GM12872 (cell line): ENCODE data around the gene UNC93B1.

Experiments
- CTCF ChIP-seq: IDR thresholded peaks from 3 replicates; pipeline ENCODE4 v1.5.1; 2011; ENCODE audit warnings: low read depth, mild to moderate bottlenecking, low read length, moderate library complexity; ENCODE audit not compliant: insufficient read depth

Gene UNC93B1

GRCh38 chr11:68038226-68038717 lies 34.4 kb upstream of the UNC93B1 start:
- no peak for TF ChIP-seq CTCF

GRCh38 chr11:68037411-68038225 lies 33.7 kb upstream of the UNC93B1 start:
- no peak for TF ChIP-seq CTCF

DNA sequence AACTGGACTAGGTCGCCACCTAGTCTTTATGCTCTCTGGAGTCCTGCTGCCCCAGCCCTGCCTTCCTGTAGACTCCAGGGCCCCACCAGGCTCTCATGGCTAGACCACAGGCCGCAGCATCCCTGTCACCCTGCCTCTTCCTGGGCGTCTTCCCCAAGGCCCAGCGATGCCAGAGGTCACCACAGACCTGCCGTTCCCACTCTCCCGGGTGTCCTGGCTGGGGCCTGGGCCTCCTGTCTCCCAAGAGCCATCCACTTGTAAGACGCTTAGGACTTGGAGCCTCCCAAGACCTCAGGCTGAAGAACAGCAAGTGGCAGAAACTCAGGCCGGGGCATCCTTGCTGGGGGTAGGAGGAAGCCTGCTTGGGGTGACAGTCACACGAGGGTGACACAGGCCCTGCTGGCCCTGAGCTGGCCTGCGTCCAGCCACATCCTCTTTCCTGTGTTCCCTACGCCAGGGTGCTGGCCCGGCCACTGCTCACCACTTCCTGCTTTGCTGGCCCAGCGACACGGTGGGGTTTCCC lies 32.9 kb upstream of the UNC93B1 start:
- TF ChIP-seq CTCF: no peak

GRCh38 chr11:68036141-68036716 lies 32.3 kb upstream of the UNC93B1 start:
- TF ChIP-seq CTCF: no peak

GRCh38 chr11:68035266-68035876 lies 31.5 kb upstream of the UNC93B1 start:
- no peak for TF ChIP-seq CTCF

DNA sequence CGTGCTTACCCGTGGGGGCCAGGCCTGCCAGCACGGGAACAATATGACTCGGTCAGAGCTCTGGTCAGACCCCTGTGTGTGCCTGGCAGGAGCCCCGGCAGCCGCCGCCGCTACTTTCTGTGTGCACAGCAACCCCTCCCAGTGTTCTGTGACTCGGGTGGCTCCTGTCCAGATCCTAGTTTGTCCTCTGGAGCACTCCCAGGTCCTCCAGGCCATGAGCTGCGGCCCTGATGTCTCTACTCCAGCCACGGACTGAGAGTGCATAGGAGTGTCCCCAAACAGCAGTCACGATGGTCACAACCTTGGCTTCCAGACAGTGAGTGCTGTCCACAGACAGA lies 29.8 kb upstream of the UNC93B1 start:
- no peak for TF ChIP-seq CTCF

DNA sequence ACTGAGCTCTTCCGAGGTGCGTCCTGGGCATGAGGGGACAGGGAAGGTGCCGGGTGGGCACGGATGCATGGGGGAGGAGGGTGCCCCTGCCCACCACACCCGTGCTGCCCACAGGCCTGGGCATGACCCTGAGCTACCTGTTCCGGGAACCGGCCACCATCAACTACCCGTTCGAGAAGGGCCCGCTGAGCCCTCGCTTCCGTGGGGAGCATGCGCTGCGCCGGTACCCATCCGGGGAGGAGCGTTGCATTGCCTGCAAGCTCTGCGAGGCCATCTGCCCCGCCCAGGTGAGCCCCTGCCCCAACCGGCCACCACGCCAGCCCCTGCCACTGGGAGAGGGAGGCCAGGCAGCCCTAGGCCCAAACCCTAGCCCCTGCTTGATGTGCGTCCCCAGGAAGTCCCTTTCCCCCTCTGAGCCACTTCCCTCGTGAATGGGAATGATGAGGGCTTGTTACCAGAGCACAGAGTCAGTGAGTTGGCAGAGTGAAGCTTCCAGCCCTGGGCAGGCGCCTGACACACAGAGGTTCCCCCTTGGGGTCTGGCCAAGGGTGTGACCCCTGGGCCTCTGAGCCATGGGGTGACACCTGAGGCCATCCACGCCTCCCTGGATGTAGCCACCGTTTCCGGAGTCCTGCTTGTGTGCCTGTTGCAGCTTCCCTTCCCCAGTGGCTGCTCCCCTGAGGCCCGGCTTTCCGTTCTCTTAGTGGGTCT lies 29.3 kb upstream of the UNC93B1 start:
- no peak for TF ChIP-seq CTCF
